Lower lobe of right lung (tissue), 2 donors: ENCODE measurements around the gene ZNF678. TPM values are rescaled to one million over a fixed set of nuclear protein-coding genes. Genes with fewer than 3 reads are reported as not detected.

ENCODE experiments used
- ATAC-seq, 2 donors: fragments of 200-7000 bp; cut with Tn5 transposase; one replicate each; pipeline ENCODE4 v1.9.1; 2020 to 2022; ENCODE audit warnings: mild to moderate bottlenecking in 2 of 2, moderate library complexity in 2 of 2
- DNase-seq: peaks from one replicate; pipeline ENCODE4 v3.0.0-alpha.2; 2020
- H3K27ac ChIP-seq: fragments of 200-600 bp; one replicate; pipeline ENCODE4 v1.8.0; 2022
- H3K27me3 ChIP-seq: fragments of 200-600 bp; one replicate; pipeline ENCODE4 v1.8.0; 2022; ENCODE audit warnings: low read depth
- H3K36me3 ChIP-seq: fragments of 200-600 bp; one replicate; pipeline ENCODE4 v1.8.0; 2022; ENCODE audit warnings: mild to moderate bottlenecking
- H3K4me1 ChIP-seq: fragments of 200-600 bp; one replicate; pipeline ENCODE4 v1.8.0; 2022
- H3K4me3 ChIP-seq: fragments of 200-600 bp; one replicate; pipeline ENCODE4 v1.8.0; 2022; ENCODE audit warnings: mild to moderate bottlenecking
- H3K9me3 ChIP-seq: fragments of 200-600 bp; one replicate; pipeline ENCODE4 v1.8.0; 2022
- CTCF ChIP-seq: fragments of 200-600 bp; IDR thresholded peaks from one replicate; pipeline ENCODE4 v1.8.0; 2022; ENCODE audit warnings: antibody characterized with exemption, mild to moderate bottlenecking
- intact Hi-C: fragments of 100-400 bp; cut with DNase I; formaldehyde crosslinking; loops from one replicate; pipeline ENCODE4 v1.11.0; 2022
- long read RNA-seq: library from polyadenylated mRNA; unstranded; transcript quantifications from one replicate; pipeline ENCODE4 v2.0.0, GENCODE V29; 2021
- total RNA-seq: library from RNA; stranded (reverse); fragmentation: NEBNext Ultra II Directional; extraction: Animal tissue kit (Norgen Biotek cat#: 25700); gene quantifications from one replicate; pipeline ENCODE4 v1.2.1, GENCODE V29; 2021
- donor health status: DM: no; HTN: yes; CAD: no; lungs with severe emphysema.

The ZNF678 gene
- 9.0 TPM for total RNA-seq
- long read RNA-seq, full-length matches to known transcripts, result 4 of 8 reads
- long read RNA-seq, partial matches to known transcripts, result 0 of 8 reads
- long read RNA-seq, other reads (novel, unspliced or antisense), result 4 of 8 reads

DNA sequence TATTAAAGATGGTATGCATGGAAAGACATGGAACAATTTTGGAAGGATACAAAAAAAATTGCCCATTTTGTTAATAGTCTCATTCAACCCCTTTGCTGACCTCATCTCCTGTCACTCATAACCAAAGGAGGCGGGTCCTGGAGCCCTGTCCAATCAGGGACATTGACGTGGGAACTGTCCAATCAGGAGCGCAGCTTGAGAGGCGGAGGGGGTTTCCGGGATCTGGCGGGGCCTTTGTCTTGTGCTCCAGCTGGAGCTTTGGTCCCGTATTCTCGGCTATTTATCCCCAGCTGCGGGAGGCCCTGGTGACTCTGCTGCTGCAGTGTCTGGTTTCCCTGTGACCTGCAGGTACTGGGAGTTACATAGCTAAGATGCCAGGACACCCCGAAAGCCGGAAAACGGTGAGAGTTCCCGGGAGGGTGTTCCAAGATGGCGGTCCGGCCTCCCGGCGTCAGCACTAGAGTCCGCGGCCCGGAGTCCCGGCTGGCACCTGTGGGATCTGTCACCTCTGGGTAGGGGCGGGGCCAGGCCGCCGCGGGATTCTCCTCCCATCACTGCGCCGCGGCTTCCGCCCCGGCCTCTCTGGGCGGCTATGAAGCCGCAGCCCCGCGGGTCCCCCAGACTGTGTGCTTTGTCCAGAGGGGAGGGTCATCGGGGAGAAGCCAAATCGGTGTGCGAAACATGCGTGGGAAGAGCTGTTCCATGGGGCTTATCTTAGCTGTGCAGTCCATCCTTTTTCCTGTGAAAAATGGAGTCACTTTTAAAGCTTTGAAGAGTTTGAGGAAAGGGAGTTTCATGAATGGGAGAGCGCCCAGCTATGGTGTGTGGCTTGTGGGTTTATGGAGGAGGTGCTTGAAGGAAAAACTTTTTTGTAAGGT, at the start of gene ZNF678:
ZNF678 (plus strand) TSS at position 233 of the 878 bp plus-strand sequence. CDS start 87,436 bp downstream, outside the sequence.
- peak within 1 kb of the TSS; percentile 80 for H3K4me3 ChIP-seq
- peak within 1 kb of the TSS; percentile 90 for H3K27ac ChIP-seq
- peak; percentile 94 for DNase-seq
- ATAC-seq, result peak; percentile 96 to 98
- peaks cover 12% of the 10 kb centered on the region for H3K4me1 ChIP-seq
- intact Hi-C loops, result no loop called here
- peaks cover 29% of the 10 kb centered on the region for H3K27me3 ChIP-seq
- H3K9me3 ChIP-seq, result no peaks in the 10 kb centered on the region
- TF ChIP-seq CTCF, result no peak
- no peaks in the 10 kb centered on the region for H3K36me3 ChIP-seq

GRCh38 chr1:227518876-227519275, 44.5 kb upstream of the ZNF678 start:
- intact Hi-C loops, result no loop called here
- Histone ChIP-seq H3K36me3 (no peaks in the 10 kb centered on the region), H3K27me3 (no peaks in the 10 kb centered on the region), H3K27ac (no peak overlapping the region), H3K4me1 (no peaks in the 10 kb centered on the region), H3K4me3 (no peak overlapping the region), H3K9me3 (peaks cover 4% of the 10 kb centered on the region)
- no peak for TF ChIP-seq CTCF
- ATAC-seq (no peak), DNase-seq (no peak)

- intact Hi-C loops, result no loop called here
- H3K4me3 ChIP-seq, result no peak overlapping the region
- DNase-seq (no peak), ATAC-seq (no peak)
- no peaks in the 10 kb centered on the region for H3K4me1 ChIP-seq
- H3K27ac ChIP-seq, result no peak overlapping the region
- no peaks in the 10 kb centered on the region for H3K36me3 ChIP-seq
- TF ChIP-seq CTCF, result no peak
- H3K27me3 ChIP-seq, result no peaks in the 10 kb centered on the region
- peaks cover 24% of the 10 kb centered on the region for H3K9me3 ChIP-seq
Measured at GRCh38 chr1:227521782-227522181, 41.6 kb upstream of the ZNF678 start.

GRCh38 chr1:227526524-227526923, 36.8 kb upstream of the ZNF678 start:
- Histone ChIP-seq H3K27me3 (no peaks in the 10 kb centered on the region), H3K27ac (no peak overlapping the region), H3K4me1 (no peaks in the 10 kb centered on the region), H3K36me3 (no peaks in the 10 kb centered on the region), H3K4me3 (no peak overlapping the region), H3K9me3 (peaks cover 64% of the 10 kb centered on the region)
- no peak for DNase-seq
- no peak for TF ChIP-seq CTCF
- intact Hi-C loops, result no loop called here
- ATAC-seq, result no peak

DNA sequence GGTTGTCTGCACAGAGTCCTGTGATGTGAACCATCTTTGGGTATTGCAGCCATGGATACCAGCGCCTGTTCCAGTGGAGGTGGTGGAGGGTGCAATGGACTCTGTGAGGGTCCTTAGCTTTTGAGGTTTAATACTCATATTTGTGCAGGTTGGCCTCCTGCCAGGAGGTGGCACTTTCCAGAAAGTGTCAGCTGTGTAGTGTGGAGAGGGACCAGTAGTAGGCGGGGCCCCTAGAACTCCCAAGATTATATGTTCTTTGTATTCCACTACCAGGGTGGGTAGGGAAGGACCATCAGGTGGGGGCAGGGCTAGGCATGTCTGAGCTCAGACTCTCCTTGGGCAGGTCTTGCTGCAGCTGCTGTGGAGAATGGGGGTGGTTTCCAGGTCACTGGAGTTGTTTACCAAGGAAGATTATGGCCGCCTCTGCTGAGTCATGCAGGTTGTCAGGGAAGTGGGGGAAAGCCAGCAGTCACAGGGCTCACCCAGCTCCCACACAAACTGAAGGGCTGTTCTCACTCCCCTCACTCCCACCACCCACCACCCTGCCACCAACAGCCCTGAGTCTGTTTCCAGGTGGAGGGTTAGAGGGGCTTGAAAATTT, 31.2 kb upstream of the ZNF678 start:
- no peak overlapping the region for H3K4me3 ChIP-seq
- no peaks in the 10 kb centered on the region for H3K27me3 ChIP-seq
- intact Hi-C loops, result no loop called here
- H3K9me3 ChIP-seq, result peaks cover 50% of the 10 kb centered on the region
- no peak for TF ChIP-seq CTCF
- ATAC-seq, result no peak
- H3K27ac ChIP-seq, result no peak overlapping the region
- H3K36me3 ChIP-seq, result no peaks in the 10 kb centered on the region
- H3K4me1 ChIP-seq, result no peaks in the 10 kb centered on the region
- no peak for DNase-seq
